Prostate gland (tissue), 2 donors: ENCODE data around the gene CTTN. TPM values are rescaled to one million over a fixed set of nuclear protein-coding genes. Genes with fewer than 3 reads are reported as not detected.

Experiments
- DNase-seq: peaks from one replicate; pipeline ENCODE4 v3.0.0-alpha.2; 2019; ENCODE audit warnings: low spot score
- H3K27ac ChIP-seq, 2 donors: fragments of 200-600 bp; sonication (generic); 2 replicates each; pipeline ENCODE4 v1.5.1; 2017 to 2019
- H3K27me3 ChIP-seq: fragments of 200-600 bp; sonication (generic); replicated peaks from 2 replicates; pipeline ENCODE4 v1.5.1; 2019; ENCODE audit not compliant: insufficient read depth
- H3K36me3 ChIP-seq, 2 donors: fragments of 200-600 bp; sonication (generic); 1 replicate in 1 of 2; 2 replicates in 1 of 2; pipeline versions ENCODE4 v1.5.1 to v1.8.1; 2017 to 2019
- H3K4me1 ChIP-seq: fragments of 200-600 bp; sonication (generic); replicated peaks from 2 replicates; pipeline ENCODE4 v1.5.1; 2019
- H3K4me3 ChIP-seq, 2 donors: fragments of 200-600 bp; sonication (generic); 2 replicates each; pipeline ENCODE4 v1.5.1; 2017 to 2019
- H3K9me3 ChIP-seq: fragments of 200-600 bp; sonication (generic); 2 replicates; pipeline ENCODE4 v1.5.1; 2017
- CTCF ChIP-seq, 4 experiments: fragments of 200-600 bp in 2 of 4; fragments of 450-650 bp in 2 of 4; sonication (generic) in 2 of 4; IDR thresholded peaks; 1 replicate in 3 of 4; 2 replicates in 1 of 4; pipeline ENCODE4 v1.5.1; 2016 to 2019; ENCODE audit warnings: antibody characterized with exemption in 4 of 4, mild to moderate bottlenecking in 2 of 4, moderate library complexity in 2 of 4
- POLR2A ChIP-seq: fragments of 450-650 bp; IDR thresholded peaks from one replicate; pipeline ENCODE4 v1.6.1; 2016; ENCODE audit warnings: antibody characterized with exemption, mild to moderate bottlenecking
- POLR2AphosphoS5 ChIP-seq: sonication (generic); formaldehyde crosslinking; IDR thresholded peaks from one replicate; pipeline ENCODE4 v1.6.1; 2017; ENCODE audit warnings: antibody characterized with exemption
- WGBS: methylation state at CpG from one replicate; pipeline ENCODE4 v1.1.5; 2018; 5-methylcytosine and 5-hydroxymethylcytosine counted together
- intact Hi-C: fragments of 100-400 bp; cut with DNase I; formaldehyde crosslinking; loops from one replicate; pipeline ENCODE4 v1.14.2; 2022
- total RNA-seq, 2 donors: library from RNA; depleted of rRNA; stranded (reverse); fragments of >200 nt; gene quantifications; one replicate each; pipeline ENCODE4 v1.1.0, GENCODE V29; 2016

The CTTN gene
- total RNA-seq, 2 donors from 2014 or later, result 208 to 348 TPM

- Histone ChIP-seq H3K27me3 (no peaks in the 10 kb centered on the region), H3K4me3 (no peak overlapping the region), H3K36me3 (no peaks in the 10 kb centered on the region), H3K9me3 (no peaks in the 10 kb centered on the region), H3K4me1 (no peaks in the 10 kb centered on the region), H3K27ac (no peak overlapping the region)
- DNase-seq, result no peak
- intact Hi-C loops, result no loop called here
- 54% methylated on average over 1 of the region's 1 CpG for WGBS
- TF ChIP-seq POLR2AphosphoS5, result no peak
- TF ChIP-seq POLR2A, result no peak
- TF ChIP-seq CTCF (IDR thresholded peaks at IDR 0.05), result no peak
Measured at GRCh38 chr11:70455354-70455753, 57.0 kb downstream of the CTTN start.

- intact Hi-C loops, result no loop called here
- no peak overlapping the region for H3K27ac ChIP-seq
Measured at GRCh38 chr11:70456921-70457532, 58.7 kb downstream of the CTTN start.

GRCh38 chr11:70458736-70459135, 60.4 kb downstream of the CTTN start:
- DNase-seq, result no peak
- intact Hi-C loops, result no loop called here
- Histone ChIP-seq H3K4me1 (no peaks in the 10 kb centered on the region), H3K4me3 (no peak overlapping the region), H3K36me3 (no peaks in the 10 kb centered on the region), H3K27ac (no peak overlapping the region), H3K9me3 (no peaks in the 10 kb centered on the region), H3K27me3 (no peaks in the 10 kb centered on the region)
- 78% methylated on average over 2 of the region's 2 CpGs for WGBS
- TF ChIP-seq POLR2A (no peak), POLR2AphosphoS5 (no peak)

More at GRCh38 chr11:70456921-70457532, 58.7 kb downstream of the CTTN start:
- Histone ChIP-seq H3K27me3 (no peaks in the 10 kb centered on the region), H3K4me3 (no peak overlapping the region), H3K9me3 (no peaks in the 10 kb centered on the region), H3K36me3 (no peaks in the 10 kb centered on the region), H3K4me1 (no peaks in the 10 kb centered on the region)
- DNase-seq, result no peak
- TF ChIP-seq CTCF (IDR thresholded peaks at IDR 0.05) (no peak), POLR2A (no peak), POLR2AphosphoS5 (no peak)
- WGBS, result 82% methylated on average over 29 of the region's 31 CpGs

DNA sequence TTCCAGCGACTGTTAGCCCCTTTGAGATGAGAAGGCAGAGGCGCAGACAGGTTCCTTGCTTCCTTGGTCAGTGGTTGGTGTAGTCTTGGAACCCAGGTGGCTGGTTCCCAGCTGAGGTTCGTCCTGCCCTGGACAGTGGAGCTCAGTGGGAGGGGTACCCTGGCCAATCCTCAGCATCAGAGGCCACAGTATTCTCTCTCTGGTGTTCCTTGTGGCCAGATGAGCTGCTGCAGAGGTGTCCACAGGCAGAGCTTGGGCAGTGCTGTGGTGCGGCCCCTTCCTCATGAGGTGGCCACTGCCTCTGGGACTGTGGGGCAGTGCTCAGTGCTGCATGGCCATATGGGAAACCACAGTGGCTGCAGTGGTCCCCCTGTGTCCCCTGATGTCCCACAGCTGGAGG, 61.8 kb downstream of the CTTN start:
- DNase-seq, result no peak
- intact Hi-C loops, result no loop called here
- no peak overlapping the region for H3K27ac ChIP-seq
- no peak for TF ChIP-seq POLR2AphosphoS5
- TF ChIP-seq POLR2A, result no peak
- TF ChIP-seq CTCF (IDR thresholded peaks at IDR 0.05), result no peak
- WGBS, result 95% methylated on average over 3 of the region's 4 CpGs
- no peaks in the 10 kb centered on the region for H3K4me1 ChIP-seq
- H3K9me3 ChIP-seq, result no peaks in the 10 kb centered on the region
- no peaks in the 10 kb centered on the region for H3K36me3 ChIP-seq
- no peaks in the 10 kb centered on the region for H3K27me3 ChIP-seq
- H3K4me3 ChIP-seq, result no peak overlapping the region

GRCh38 chr11:70460964-70461363, 62.6 kb downstream of the CTTN start:
- Histone ChIP-seq H3K27me3 (no peaks in the 10 kb centered on the region), H3K4me3 (no peak overlapping the region), H3K4me1 (no peaks in the 10 kb centered on the region), H3K36me3 (no peaks in the 10 kb centered on the region), H3K9me3 (no peaks in the 10 kb centered on the region), H3K27ac (no peak overlapping the region)
- no peak for DNase-seq
- intact Hi-C loops, result no loop called here
- WGBS, result 32% methylated on average over 10 of the region's 10 CpGs
- no peak for TF ChIP-seq POLR2A
- TF ChIP-seq CTCF (IDR thresholded peaks at IDR 0.05), result no peak
- no peak for TF ChIP-seq POLR2AphosphoS5
